Measurements from ENCODE around the gene LMNTD1. TPM values are rescaled to one million over a fixed set of nuclear protein-coding genes. Genes with fewer than 3 reads are reported as not detected.
"Not testable (repeated sequence)": the region's sequence is repeated elsewhere in the genome, so short reads cannot be mapped to it uniquely, and the experiment has no call there.

The LMNTD1 gene
- polyA plus RNA-seq (2011; rRNA removed) (0.76 and 1.1 TPM in 2 replicates), polyA minus RNA-seq (2011; rRNA and poly(A)+ RNA removed) (0.72 and 0.95 TPM in 2 replicates)

GRCh38 chr12:25553098-25553497 lies at the start of gene LMNTD1:
TSS of gene LMNTD1 (minus strand) at chr12:25553283. CDS start at chr12:25552959, 324 bp downstream.
- Histone ChIP-seq H3K27me3 (ENCODE audit: control insufficient read depth, insufficient read depth, low read length) (no peaks in the 10 kb centered on the region), H3K4me3 (ENCODE audit: low read depth, low read length) (no peak within 1 kb of the TSS), H3K36me3 (ENCODE audit: control insufficient read depth, insufficient read depth, low read length) (no peaks in the 10 kb centered on the region)
- ChIA-PET POLR2A (interaction anchor here (0.6 kb wide), 1 partner anchor 57 kb away, joined by 3 read pairs; no protein-coding TSS in a partner anchor), CTCF (interaction anchor here (1.7 kb wide), 1 partner anchor 124 kb away, joined by 3 read pairs; no protein-coding TSS in a partner anchor)
- DNase-seq (ENCODE audit: low read depth), result peak; percentile 19
- TF ChIP-seq CTCF (IDR thresholded peaks at IDR 0.05; ENCODE audit: insufficient read depth, low read depth, low read length), result no peak

- no peak overlapping the region for H3K4me3 ChIP-seq (ENCODE audit: low read depth, low read length)
- ChIA-PET CTCF (no interaction called here), POLR2A (no interaction called here)
- H3K36me3 ChIP-seq (ENCODE audit: control insufficient read depth, insufficient read depth, low read length), result no peaks in the 10 kb centered on the region
- DNase-seq (ENCODE audit: low read depth), result no peak
- H3K27me3 ChIP-seq (ENCODE audit: control insufficient read depth, insufficient read depth, low read length), result no peaks in the 10 kb centered on the region
- TF ChIP-seq CTCF (IDR thresholded peaks at IDR 0.05; ENCODE audit: insufficient read depth, low read depth, low read length), result no peak
Measured at GRCh38 chr12:25598956-25599355, 45.9 kb upstream of the LMNTD1 start.

GRCh38 chr12:25595496-25595895 lies 42.4 kb upstream of the LMNTD1 start:
- POLR2A ChIA-PET, result interaction anchor here (0.6 kb wide), 1 partner anchor 74 kb away, joined by 3 read pairs; no protein-coding TSS in a partner anchor
- H3K27me3 ChIP-seq (ENCODE audit: control insufficient read depth, insufficient read depth, low read length); H3K36me3 ChIP-seq (ENCODE audit: control insufficient read depth, insufficient read depth, low read length); DNase-seq (ENCODE audit: low read depth); CTCF ChIA-PET; H3K4me3 ChIP-seq (ENCODE audit: low read depth, low read length): not testable (repeated sequence)

- ChIA-PET POLR2A (no interaction called here), CTCF (no interaction called here)
- Histone ChIP-seq H3K4me3 (ENCODE audit: low read depth, low read length) (no peak overlapping the region), H3K27me3 (ENCODE audit: control insufficient read depth, insufficient read depth, low read length) (no peaks in the 10 kb centered on the region), H3K36me3 (ENCODE audit: control insufficient read depth, insufficient read depth, low read length) (no peaks in the 10 kb centered on the region)
- TF ChIP-seq CTCF (IDR thresholded peaks at IDR 0.05; ENCODE audit: insufficient read depth, low read depth, low read length), result no peak
- peak; percentile 49 for DNase-seq (ENCODE audit: low read depth)
Measured at GRCh38 chr12:25594376-25594775, 41.3 kb upstream of the LMNTD1 start.

GRCh38 chr12:25592725-25593495 lies 39.8 kb upstream of the LMNTD1 start:
- CTCF ChIA-PET, result interaction anchor here (0.7 kb wide), 1 partner anchor 86 kb away, joined by 3 read pairs; no protein-coding TSS in a partner anchor
- no peaks in the 10 kb centered on the region for H3K27me3 ChIP-seq (ENCODE audit: control insufficient read depth, insufficient read depth, low read length)
- H3K4me3 ChIP-seq (ENCODE audit: low read depth, low read length), result no peak overlapping the region
- POLR2A ChIA-PET, result interaction anchor here (0.6 kb wide), 1 partner anchor 90 kb away, joined by 7 read pairs; no protein-coding TSS in a partner anchor
- no peak for TF ChIP-seq CTCF (IDR thresholded peaks at IDR 0.05; ENCODE audit: insufficient read depth, low read depth, low read length)
- no peaks in the 10 kb centered on the region for H3K36me3 ChIP-seq (ENCODE audit: control insufficient read depth, insufficient read depth, low read length)
- no peak for DNase-seq (ENCODE audit: low read depth)

Measured in BJ (cell line).